Cortex of kidney (tissue), 1 donor: ENCODE results near the gene EQTN.
"Not testable (repeated sequence)": the region's sequence is repeated elsewhere in the genome, so short reads cannot be mapped to it uniquely, and the experiment has no call there.

Experiments
- DNase-seq: peaks from one replicate; lab custom pipeline; 2025; lab: John Stamatoyannopoulos, UW

The EQTN gene

DNA sequence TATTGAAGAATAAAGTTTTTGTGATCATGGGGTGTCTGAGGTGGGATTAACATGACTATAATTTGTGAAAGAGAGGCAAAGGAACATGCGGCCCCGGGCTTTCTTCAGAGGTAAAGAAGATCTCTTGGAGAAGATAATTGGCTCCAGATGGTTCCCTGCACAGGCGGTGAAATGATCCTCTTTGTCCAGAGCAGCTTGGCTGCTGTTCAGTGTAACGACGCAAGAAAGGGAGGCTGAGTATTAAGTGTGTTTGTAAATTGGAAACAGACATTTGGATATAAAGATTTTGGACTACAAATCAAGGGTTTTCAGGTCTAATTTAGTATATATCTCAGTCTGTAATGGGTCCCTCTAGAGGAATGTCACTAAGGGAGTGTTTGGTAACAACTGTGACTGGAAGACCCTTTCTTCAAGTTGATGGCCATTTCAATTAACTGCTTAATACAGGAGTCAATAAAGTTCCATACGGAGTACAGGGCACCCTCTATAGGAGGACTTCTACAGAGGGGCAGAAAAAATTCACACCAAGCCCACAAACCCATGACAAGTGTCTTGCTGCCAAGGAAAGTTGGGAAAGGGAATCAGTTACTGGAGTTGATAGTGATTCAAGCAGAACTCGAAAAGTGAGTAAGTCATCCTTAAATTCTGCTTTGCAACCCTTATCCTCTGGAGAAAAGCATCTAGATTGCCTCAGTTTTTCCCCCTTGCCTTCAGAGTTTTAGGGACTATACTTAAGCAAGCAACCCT, 4.1 kb downstream of the EQTN start:
- no peak for DNase-seq

GRCh38 chr9:27291292-27291691, 5.7 kb downstream of the EQTN start:
- no peak for DNase-seq

DNA sequence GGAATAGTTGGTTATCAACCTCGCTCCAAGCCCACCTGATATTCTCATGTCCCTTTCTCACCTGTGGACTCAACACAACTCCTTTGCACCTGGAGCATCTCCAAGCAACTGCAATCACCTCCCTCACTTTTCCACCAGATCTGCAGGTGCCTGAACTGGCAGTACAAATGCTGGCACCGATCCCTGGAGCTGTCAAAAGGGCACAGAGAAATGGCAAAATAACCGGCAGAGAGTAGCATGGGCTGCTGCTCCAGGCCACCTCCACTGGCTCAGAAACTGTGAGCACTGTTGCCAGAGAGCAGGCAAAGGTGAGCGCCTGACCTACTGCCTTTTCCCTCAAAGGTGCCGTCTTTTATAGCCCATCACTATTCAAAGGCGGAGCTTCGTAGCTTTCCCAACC, 14.7 kb downstream of the EQTN start:
- no peak for DNase-seq

- no peak for DNase-seq
Measured at GRCh38 chr9:27280860-27281259, 16.1 kb downstream of the EQTN start.

- no peak for DNase-seq
Measured at GRCh38 chr9:27280249-27280648, 16.7 kb downstream of the EQTN start.

DNA sequence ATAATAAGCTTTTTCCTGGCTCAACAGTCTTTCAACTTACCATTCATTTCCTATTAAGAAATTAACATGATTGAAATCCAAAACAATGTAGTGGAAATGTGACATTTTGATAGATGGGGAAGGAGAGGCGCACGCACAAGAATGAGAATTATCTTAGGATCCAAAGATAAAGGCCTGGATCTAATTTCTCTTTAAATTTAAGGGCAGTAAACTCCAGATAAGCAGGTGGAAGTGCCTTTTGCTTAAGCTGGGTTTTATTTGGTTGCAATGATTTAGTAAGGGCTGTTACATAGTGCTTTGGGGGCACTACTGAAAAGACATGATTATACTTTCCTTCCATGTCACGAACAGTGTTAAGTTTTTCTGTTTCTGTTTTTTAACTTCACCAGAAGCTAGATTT, 17.3 kb downstream of the EQTN start:
- no peak for DNase-seq

DNA sequence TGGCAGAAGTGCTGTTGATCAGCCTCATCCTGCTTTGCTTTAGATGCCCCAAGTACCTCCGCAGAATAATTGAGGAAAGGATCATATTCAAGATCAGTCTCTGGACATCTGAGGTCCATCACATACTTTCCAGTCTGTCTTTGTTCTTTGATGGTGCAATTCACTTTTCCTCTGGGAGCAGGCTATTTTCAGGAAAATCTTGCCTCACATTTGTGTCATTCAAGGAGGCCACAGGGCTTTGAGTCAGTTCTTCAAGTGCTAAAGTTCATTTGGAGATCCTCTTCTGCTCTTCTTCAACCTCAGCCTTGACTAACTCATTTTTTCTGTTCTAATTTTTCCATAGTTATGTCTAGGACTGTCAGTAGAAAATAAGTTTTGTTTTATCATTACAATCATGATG, 18.6 kb downstream of the EQTN start:
- DNase-seq, result no peak

- no peak for DNase-seq
Measured at GRCh38 chr9:27276193-27277030, 20.5 kb downstream of the EQTN start.

- no peak for DNase-seq
Measured at GRCh38 chr9:27273186-27273585, 23.8 kb downstream of the EQTN start.

DNA sequence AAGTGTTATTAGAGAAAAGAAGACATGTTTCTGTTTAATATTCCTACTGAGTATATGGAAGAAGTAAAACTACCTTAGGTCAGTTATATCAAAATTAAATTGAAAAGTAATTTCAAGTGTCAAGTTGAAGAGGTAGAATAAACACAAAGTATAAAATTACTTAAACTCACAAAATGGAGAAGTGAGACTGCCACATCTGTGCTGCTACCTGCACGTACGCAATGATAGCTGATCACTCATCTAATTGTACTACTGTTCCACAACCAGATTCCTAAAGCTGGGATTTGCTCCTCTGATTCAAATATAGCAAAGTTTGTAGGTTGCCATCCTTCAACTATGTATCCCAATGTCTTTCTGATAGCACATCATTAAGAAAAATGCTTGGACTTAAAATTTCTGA, 24.8 kb downstream of the EQTN start:
- DNase-seq, result no peak

GRCh38 chr9:27261517-27262211, 35.3 kb downstream of the EQTN start:
- DNase-seq, result no peak

DNA sequence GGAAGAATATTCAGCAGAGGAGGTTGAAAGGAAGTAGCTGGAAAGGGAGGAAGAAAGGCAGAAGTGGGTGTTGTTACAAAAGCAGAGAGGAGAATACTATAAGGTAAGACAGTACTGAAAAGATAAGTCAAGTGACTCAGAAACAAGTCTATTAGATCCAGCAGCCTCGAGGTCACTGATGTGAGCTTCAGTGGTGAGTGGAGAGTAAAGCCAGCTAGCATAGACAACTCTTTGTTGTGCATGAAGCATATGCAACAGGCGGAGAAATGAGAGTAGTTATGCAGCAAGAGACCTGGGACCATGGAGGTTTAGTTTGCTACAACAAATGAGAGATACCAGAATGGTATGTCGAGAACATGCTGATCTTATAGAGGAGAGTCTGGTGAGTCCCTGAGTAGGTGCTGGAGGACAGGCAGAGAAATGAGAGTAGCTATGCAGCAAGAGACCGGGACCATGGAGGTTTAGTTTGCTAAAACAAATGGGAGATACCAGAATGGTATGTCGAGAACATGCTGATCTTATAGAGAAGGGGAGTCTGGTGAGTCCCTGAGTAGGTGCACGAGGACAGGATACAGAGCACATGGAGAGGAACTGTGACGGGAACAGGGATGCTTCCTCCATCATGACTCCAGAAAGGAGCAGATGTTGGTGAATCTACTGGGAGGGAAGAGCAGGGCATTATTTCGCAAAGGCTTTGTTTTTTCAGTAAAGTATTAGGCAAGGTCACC, 36.0 kb downstream of the EQTN start:
- DNase-seq, result no peak

DNA sequence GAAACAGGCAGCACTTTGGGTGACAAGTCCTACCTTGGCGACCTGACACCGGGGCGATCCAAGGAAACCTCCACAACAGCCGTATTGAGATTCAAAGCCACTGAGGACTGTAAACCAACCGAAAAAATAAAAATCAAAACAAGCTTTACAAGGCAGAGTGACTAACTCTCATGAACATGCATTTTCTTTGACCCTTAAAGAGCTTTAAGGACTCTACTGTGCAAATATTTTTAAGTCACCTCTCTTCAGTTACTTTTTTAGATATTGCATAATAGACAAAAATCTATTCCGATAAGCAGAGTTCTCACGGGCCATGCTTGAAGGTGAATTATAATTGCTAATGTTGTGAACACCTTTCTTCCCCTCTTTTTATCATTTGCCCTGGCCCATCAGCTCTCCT, 38.3 kb downstream of the EQTN start:
- no peak for DNase-seq

DNA sequence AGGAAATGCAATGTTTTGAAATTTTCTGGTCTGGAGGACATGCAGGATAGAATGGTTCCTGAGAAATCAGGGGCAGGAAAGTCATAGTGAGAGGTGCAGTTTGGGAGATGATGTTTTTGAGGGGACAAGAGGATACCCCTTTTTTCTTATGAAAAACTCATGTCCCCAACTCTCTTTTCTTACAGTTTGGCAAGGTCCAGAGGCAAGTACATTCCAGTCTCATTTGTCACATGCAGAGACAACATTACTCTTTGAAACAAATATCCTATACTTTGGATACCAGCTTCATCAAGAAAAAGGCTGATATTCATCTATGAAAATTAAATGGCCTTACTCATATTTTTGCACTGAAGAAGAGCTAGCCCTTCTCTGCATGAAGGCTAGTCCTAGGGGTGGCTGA, 48.2 kb downstream of the EQTN start:
- DNase-seq, result no peak

GRCh38 chr9:27247756-27248155, 49.2 kb downstream of the EQTN start:
- DNase-seq, result no peak

- not testable (repeated sequence) for DNase-seq
Measured at GRCh38 chr9:27239648-27240047, 57.3 kb downstream of the EQTN start.
